ENCODE data around the gene SPATA25.

The SPATA25 gene

DNA sequence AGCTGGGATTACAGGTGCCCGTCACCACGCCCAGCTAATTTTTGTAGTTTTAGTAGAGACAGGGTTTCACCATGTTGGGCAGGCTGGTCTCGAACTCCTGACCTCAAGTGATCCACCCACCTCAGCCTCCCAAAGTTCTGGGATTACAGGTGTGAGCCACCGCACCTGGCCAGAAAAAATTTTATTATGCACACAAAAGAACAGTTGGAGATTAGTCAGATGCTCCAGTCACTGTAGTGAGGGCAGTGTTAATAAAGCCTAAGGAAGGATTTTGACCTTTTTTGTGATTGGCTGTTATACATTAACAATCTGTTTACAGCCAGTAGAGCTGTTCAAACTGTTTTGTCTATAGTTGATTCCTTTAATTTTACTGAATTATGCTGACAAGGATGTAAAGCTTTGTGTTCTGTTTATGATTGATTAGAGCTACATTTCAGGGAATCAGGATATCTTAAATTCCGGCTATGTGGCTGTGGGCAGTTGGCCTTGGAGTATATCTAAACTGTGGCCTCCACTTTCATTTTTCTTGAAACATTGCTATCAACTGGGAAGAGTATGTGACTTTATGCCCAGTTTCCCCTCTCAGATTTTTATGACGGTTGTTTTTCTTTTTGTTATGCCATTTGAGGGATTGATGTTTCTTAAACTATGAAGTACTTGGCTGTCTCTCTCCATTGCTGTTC lies 20.1 kb downstream of the SPATA25 start:
- no peak for DNase-seq (ENCODE audit: low read depth in 3 of 3)

DNA sequence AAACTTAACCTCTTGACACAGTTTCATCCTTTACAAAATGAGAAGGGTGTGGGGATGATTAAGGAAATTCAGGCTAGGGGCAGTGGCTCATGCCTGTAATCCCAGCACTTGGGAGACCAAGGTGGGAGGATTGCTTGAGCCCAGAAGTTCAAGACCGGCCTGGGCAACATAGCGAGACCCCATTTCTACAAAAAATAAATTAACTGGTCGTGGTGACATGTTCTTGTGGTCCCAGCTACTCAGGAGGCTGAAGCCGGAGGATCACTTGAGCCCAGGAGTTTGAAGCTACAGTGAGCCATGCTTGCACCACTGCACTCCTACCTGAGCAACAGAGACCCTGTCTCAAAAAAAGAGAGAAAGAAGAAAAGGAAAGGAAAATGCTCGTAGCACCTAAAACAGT lies 21.0 kb downstream of the SPATA25 start:
- DNase-seq (ENCODE audit: low read depth in 3 of 3): no peak

DNA sequence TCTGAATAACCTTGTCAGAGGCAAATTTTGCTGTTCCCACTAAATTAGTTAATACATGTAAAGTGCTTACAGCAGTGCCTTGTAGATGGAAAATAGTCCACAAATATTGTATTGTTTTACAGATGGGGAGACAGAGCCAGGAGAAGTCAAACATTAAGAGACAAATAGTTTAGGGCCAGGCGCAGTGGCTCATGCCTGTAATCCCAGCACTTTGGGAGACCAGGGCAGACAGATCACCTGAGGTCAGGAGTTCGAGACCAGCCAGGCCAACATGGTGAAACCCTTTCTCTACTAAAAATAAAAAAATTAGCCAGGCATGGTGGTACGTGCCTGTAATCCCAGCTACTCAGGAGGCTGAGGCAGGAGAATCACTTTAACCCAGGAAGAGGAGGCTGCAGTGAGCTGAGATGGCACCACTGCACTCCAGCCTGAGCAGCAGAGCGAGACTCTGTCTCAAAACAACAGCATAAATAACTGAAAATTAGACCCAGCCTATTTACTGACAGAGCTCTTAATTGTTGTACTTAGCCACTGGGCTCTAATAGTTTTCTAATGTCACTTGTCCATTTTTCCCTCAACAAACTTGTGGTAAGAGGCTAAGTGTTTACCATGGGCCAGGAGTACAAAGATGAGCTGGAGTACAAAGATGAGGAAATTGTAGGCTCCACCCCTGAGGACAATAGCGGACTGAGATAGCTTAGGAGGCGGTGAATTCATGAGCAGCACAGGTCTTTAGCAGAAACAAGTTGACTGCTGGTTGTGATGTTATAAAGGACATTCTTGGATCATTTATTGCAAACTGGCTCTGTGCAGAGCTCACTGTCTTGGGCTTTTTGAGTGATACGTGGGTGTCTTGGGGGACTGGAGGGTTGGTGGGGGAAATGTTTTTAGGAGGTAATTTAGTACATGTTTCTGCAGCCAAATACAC lies 23.6 kb downstream of the SPATA25 start:
- no peak for DNase-seq (ENCODE audit: low read depth in 3 of 3)

DNA sequence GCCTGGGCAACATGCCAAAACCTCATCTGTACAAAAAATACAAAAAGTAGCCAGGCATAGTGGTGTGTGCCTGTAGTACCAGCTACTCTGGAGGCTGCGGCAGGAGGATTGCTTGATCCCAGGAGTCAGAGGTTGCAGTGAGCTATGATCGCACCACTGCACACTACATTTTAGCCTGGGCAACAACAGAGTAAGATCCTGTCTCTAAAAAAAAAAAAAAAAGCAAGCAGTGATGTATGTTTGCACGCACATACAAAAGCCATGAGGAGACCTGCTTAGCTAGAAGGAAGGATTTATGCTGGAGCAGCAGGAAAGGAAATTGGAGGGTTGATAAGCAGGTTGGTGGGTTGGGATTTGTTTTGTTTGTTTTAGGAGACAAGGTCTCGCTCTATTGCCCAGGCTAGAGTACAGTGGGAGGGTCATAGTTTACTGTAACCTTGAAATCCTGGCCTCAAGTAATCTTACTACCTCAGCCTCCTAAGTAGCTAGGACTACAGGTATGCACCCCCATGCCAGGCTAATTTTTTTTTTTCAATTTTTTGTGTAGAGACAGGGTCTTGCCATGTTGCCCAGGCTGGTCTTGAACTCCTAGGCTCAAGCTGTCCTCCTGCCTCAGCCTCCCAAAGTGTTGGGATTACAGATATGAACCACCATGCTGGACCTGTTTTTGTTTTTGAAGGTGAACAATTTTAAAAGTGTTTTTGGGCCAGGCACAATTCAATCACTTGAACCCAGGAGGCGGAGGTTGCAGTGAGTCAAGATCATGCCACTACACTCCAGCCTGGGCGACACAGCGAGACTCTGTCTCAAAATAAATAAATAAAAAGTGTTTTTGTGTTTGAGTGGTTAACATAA lies 26.0 kb downstream of the SPATA25 start:
- DNase-seq (ENCODE audit: low read depth in 3 of 3): no peak

DNA sequence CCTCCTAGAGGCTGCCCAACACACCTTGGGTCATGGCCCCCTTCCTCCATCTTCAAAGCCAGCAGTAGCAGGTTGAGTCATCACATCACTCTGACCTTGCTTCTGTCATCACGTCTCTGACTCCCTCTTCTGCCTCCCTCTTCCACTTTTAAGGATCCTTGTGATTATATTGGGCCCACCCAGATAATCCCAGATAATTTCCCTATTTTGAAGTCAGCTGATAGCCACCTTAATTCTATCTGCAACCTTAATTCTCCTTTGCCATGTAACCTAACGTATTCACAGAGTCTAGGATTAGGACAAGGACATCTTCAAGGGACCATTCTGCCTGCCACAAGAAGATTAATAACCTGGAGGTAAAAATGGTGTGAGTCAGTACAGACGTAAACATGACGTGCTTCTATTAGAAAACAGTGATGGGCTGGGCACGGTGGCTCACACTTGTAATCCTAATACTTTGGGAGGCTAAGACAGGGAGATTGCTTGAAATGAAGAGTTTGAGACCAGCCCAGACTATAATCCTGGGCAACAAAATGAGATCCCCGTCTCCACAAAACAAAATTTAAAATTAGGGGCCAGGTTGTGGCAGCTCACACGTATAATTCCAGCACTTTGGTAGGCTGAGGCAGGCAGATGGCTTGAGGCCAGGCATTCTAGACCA lies 26.7 kb downstream of the SPATA25 start:
- no peak for DNase-seq (ENCODE audit: low read depth in 3 of 3)

DNA sequence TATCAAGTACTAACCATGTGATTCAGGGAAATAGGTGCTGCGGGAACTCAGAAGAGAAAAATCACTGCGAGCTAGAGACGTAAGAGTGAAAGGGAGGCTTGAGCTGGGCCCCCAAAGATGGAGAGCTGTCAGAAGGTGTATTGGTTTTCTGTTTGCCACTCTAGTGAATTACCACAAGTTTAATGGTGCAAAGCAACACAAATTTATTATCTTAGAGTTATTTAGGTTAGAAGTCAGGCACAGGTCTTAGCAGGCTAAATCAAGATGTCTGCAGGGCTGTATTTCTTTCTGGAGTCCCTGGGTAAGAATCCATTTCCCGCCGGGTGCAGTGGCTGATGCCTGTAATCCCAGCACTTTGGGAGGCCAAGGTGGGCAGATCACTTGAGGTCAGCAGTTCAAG lies 27.5 kb downstream of the SPATA25 start:
- no peak for DNase-seq (ENCODE audit: low read depth in 3 of 3)

DNA sequence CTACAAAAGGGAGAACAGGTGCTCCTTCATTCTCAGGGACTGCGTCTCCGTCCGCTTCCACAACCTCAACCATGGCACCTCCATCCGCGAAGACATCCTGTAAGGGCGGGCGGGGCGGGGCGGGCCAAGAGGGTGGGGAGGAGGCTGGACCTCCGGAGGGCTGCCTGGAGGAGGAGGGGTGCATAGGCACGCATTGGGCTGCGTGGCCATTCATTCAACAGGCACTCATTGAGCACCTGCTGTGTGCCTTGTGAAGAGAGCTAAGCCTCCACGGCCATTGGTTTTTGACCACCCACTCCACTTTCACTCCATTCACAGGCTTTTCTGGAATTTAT lies 29.6 kb downstream of the SPATA25 start:
- peak in 1 of 3 experiments; percentile 42 for DNase-seq (ENCODE audit: low read depth in 3 of 3)

DNA sequence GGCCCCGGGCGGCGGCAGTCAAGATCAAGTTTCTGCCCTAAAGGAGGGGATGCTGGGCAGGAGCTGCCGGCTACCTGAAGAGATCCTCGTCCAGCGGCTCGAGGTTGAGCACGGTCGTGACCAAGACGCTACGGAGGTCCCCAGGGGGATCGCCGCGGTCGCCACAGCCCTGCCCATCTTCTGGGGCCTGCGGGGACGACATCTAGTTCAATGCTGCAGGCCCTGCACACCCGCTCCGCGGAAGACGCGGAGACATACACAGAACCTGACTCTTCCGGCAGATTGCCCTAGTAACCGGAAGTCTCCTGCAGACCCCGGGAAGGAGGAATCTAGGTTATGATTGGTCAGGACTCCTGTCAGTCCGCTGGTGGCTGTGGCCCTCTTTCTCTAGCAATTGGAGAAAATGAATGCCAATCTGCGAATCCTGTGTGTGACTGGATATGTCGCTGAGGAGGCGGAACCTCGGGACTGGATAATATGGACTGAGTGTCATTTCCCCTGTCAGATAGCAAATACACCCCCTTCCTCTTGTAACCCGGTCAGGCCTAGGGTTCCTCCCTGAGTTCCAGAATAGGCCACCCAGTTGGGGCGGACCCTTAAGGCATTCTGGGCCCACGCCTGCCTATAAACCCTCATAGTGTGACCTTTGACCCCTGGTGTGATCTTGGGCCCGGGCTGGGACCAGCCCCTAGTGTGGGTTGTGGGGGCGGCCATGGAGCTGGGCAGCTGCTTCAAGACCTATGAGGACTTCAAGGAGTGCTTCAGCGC lies 30.1 kb downstream of the SPATA25 start, which contains the start of the genes ACOT8 and ZSWIM3:
TSS of gene ACOT8 (minus strand) at position 279 of the 768 bp plus-strand sequence. CDS start at position 202, 77 bp downstream.
TSS of gene ZSWIM3 (plus strand) at position 501 of the 768 bp plus-strand sequence. CDS start at position 713, 212 bp downstream.
- peak; percentile 85 to 97 (median 86) for DNase-seq (ENCODE audit: low read depth in 3 of 3)

DNA sequence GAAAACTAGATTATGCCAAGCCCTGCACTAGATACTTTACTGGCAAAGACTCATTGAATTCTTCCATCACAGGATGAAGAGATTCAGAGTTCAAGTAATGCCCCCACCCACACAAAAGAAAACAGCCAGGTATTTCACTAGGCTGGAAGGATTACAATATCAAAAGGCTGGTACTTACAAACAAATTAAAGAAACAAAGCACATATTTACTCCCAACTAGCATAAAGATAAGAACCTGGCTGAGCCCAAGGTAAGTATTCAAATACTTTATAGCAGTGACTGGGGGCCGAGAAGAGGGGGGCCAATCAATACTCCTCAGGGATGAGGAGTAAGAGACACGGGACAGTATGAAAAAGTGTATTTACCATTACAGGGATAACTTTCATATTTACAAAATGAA lies 33.9 kb downstream of the SPATA25 start:
- DNase-seq (ENCODE audit: low read depth in 3 of 3): no peak

DNA sequence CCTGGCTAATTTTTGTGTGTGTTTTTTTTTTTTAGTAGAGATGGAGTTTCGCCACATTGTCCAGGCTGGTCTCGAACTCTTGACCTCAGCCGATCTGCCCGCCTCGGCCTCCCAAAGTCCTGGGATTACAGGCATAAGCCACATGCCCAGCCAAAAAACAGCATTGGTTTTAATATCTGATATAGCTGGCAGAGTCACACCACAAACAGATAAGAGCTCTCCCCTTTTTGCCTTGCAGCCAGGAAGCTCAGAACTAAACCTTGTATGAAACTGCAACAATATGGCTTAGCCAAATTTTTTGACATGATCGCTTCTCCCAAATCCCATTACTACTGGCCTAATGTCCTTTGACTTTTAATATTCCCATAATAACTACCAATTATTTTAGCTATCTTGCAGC lies 35.1 kb downstream of the SPATA25 start:
- no peak for DNase-seq (ENCODE audit: low read depth in 3 of 3)

DNA sequence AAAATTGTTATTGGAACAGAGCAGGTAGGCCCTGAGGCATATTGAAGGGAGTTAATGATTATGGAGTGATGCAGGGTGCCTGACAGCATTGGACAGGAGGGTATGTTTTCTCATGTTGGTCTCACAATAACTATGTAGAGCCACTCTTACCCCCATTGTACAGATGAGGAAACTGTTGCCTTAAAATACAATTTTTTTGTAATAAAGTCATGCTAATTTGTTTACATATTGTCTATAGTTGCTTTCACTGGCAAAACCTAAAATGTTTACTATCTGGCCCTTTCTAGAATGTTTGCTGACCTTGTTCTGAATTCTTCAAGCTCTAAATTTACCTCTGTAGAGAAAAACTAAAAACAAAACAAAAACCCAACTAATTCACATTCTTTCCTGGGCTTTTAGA lies 35.9 kb downstream of the SPATA25 start:
- no peak for DNase-seq (ENCODE audit: low read depth in 3 of 3)

DNA sequence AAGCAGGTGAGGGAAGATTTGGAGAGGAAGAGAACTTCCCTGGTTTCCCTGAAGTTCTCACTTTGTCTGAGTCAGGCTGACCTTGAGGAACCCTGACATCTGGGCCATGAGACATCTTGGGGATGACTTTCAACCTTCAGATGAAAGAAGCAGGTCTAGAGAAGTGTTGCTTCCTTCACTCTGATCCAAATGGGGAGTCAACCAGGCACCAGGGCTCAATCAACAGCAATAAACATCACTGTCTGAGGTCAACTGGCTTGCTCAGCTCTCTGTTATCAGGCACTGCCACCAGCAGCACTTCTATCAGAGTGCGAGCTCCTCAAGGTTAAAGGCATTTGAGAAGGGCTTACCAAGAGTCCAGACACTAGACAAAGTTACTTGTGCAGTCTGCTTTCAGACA lies 36.5 kb downstream of the SPATA25 start:
- no peak for DNase-seq (ENCODE audit: low read depth in 3 of 3)

DNA sequence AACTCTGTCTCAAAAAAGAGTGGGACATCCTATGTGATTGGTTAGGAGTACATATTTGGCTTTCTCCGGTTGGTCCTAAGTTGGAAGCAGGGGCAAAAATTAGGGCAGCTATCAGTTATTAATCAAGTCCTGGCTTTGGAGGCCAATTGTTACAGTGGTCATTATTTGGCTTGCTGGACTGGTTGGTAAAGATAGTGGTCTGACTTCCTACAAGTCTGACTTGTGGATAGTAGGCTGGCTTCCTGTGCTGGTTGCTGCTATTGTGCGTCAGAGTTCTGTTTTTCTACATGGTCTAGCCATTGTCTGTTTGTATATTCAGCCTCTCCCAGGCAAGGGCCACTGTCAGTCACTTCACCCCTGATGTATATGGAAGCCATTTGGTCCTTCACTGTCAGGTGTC lies 37.2 kb downstream of the SPATA25 start:
- no peak for DNase-seq (ENCODE audit: low read depth in 3 of 3)

DNA sequence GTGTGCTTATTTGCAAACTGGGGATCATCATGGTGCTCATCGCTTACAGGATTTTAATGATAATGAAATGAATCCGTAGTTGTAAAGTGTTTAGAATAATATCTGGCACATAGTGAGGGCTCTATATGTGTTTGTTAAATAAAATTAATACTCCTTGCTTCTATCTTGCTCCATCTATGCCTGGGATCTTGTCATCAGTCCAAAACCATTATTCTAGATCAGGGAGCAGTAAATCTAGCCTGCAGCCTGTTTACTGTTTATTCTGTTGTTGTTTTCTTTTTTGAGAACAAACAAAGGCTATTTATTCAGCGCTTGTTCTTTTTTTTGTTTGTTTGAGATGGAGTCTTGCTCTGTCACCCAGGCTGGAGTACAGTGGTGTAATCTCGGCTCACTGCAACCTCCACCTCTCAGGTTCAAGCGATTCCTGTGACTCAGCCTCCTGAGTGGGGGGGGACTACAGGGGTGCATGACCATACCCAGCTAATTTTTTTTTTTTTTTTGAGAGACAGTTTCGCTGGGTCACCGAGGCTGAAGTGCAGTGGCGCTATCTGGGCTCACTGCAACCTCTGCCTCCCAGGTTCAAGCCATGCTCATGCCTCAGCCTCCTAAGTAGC lies 38.3 kb downstream of the SPATA25 start:
- DNase-seq (ENCODE audit: low read depth in 3 of 3): no peak

DNA sequence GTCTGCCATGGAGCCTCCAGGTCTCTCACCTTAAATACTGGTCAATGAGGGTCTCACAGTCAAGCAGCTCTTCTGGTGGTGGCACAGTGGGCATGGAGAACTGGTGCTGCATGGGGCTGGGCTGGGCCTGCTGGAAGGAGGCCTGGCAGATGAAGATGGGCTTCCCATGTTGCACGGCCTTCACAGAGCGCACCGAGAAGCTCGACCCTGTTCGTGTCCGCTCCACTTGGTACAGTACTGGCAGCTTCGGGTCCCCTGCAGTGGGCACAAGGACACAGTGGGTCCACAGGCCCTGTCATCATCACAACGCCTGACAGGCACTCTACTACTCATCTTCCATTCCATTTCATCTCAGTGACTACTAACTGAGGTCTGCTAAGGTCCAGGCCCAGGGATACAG lies 39.0 kb downstream of the SPATA25 start:
- DNase-seq (ENCODE audit: low read depth in 3 of 3): no peak

DNA sequence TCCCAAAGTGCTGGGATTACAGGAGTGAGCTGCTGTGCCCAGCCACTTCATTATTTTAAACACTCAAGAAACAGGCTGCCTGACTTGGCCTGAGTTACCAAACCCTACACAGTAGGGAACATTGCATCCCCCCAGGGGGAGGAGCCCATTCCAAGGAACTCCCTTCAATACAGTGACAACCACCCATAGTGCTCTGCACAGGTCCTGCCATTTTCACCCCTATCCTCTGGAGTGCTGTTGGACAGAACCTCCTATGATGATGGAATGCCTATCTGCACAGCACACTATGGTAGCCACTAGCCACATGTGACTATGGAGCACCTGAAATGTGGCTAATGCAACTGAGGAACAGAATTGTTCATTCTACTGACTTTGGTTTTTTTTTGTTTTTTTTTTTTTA lies 42.0 kb downstream of the SPATA25 start:
- no peak for DNase-seq (ENCODE audit: low read depth in 3 of 3)

DNA sequence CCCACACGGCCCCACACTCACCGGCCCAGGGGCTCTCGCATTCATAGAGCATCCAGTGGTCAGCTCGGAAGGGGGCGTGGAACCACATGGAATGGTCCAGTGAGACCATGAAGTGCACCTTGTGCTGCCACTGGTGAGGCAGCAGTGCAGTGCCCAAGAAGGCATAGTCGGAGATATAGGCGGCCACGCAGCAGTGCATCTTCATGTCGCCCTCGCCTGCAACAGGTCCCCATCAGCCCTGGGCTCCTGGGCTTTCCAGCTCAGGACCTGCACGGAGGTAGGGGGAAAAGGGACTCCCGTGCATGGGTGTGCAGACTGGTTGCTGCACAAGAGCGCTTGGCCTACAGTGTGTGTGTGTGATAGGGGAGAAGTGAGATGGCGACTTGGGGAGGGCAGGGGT lies 43.9 kb downstream of the SPATA25 start:
- no peak for DNase-seq (ENCODE audit: low read depth in 3 of 3)

DNA sequence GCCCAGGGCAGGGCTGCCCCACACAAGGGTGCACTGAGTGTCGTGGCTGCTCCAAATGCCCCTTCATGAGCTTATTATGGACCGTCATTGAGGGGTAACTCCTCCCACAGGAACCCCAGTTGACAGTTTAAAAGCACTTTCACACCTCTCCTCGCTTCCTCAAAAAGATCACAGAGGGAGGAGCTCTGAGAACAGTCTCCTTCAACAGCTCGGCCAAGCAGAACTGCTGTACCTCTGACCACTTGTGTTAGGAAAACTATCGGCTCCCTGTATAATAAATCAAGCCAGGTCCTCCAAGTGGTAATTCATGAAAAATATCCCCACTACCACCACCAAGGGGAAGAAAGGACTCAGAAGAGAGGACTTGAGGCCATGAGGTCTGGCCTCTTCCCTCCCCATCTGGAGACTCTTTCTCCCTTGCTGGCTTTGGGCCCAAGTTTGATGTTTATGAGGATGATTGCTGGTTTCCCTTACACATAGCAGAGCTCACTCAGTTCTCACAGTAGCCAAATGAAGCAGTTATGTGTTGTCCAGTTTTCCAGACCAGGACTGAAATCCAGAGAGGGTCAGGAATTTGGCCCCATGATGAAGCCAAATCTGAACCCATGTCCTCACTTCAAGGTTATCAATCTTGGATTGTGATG lies 45.1 kb downstream of the SPATA25 start:
- DNase-seq (ENCODE audit: low read depth in 3 of 3): no peak

DNA sequence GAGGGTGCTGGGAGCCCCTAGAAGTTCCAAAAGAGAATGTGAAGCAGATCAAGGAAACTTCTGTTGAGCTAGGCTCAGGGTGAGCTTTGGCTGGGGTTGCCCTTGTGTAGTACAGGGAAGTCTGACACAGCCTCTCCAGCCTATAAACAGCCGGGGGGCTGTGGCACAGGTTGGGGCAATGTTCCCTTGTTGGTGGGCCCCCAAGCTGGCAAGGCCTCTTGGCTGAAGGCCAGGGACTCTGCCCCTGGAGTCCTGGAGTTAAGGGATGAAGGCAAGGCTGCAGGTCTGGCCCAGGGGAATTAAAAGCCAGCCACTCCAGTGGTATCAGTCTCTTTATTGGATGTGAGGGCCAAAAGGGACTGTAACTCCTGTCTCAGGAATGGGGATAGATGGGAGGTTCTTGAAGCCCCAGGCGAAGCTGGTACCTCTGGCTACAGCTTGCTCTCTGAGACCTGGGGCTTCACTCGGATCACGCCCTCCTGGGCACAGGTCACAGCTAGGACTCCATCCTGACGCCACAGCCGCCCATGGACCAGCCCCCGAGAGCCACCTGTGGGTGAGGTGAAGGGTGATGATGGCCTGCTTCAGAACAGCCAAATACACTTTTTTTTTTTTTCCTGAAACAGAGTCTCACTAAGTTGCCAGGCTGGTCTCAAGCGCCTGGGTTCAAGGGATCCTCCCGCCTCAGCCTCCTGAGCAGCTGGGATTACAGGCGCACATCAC lies 45.9 kb downstream of the SPATA25 start:
- no peak for DNase-seq (ENCODE audit: low read depth in 3 of 3)
